NCI-H2171 treated with DMSO at 0.1 percent for 48 hours (cell line): Measurements from ENCODE around the gene NDUFA11.

ENCODE experiments used
- DNase-seq: peaks from one replicate; lab custom pipeline; 2025; lab: John Stamatoyannopoulos, UW

Gene NDUFA11

GRCh38 chr19:5903624-5904351 is at the start of gene NDUFA11:
Gene NDUFA11, minus strand, starts transcription at chr19:5903790. Its CDS starts 82 bp downstream, at chr19:5903708.
- peak; percentile 99 for DNase-seq

GRCh38 chr19:5953030-5953589 is 49.5 kb upstream of the NDUFA11 start:
- no peak for DNase-seq

DNA sequence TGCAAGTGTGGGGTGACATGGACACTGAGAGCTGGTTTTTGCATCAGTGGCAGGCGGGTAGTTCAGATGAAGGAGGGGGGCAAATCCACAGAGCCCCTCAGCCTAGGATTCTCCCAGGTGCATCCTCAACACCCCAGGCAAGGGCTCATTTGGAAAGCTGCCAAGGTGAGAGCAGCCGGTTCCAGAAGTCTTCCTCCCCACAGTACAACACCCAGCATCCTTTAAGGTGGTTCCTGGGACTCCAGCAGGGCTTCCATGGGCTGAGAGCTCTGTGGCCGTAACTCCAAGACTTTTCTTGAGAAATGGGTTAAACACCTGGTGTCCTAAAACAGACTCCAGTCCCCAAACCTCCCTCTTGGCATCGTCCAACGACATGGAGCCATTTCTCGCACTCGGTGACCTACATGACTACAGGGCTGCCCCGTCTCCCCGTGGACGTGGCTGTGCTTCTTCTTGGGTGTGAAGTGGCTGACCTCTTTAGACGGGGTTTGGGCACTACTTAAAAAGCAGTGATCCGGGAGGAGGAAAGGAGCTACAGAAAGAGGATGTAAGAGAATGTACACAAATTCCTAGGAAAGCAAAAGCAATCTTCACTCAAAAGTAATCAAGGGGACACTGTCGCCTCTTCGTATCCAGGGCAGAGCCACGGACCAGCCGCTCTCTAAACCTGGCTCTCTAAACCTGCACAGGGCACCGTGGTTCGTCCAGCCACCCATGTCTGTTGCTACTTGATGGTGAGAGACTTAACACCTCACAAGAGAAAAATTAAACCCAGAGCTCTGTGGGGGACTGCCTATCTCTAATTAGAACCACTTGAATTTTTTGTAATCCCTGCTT is 48.8 kb upstream of the NDUFA11 start:
- no peak for DNase-seq

DNA sequence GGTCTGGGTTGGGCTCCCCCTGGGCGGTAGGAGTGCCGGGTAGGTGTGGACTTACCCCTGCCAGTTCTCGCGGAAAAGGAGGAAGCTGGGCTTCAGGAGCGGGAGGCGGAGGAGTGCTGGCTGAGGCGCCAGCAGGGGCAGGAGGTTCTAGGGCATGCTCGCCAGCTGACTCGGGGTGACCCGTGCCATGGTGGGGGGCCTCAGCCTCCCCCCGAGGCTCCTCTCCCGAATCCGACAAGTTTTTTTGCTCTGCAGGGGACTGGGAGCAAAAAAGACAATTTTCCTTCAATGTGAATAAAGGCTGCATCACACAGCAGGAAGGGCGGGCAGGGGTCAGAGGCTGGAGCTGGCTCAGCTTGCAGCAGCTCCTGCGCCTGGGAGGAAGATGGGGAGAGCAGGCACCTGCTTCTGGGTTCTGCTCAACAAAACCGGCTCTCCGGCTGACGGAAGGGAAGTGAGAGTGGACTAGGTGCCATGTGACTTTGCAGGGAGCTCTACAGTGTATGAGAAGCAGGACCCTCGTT is 47.8 kb upstream of the NDUFA11 start:
- no peak for DNase-seq

DNA sequence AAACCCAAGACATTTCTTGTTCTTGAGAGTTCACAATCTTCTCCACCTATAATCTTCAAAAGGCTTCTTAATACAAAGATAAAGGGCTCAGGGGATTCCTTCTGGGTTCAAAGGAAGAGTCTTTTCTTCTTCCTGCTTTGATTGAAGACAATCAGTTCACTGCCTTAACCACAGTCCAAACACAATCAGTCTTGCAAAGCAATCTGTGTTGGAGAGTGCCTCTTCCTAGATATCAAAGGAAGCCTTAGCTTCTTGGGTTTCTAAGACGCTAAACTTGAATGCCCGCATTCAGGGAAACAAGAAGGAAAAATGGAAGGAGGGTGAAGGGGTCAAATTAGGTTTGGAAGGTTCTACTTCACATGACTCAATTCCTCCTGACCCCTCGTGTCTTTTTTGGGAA is 47.2 kb upstream of the NDUFA11 start:
- DNase-seq: no peak

DNA sequence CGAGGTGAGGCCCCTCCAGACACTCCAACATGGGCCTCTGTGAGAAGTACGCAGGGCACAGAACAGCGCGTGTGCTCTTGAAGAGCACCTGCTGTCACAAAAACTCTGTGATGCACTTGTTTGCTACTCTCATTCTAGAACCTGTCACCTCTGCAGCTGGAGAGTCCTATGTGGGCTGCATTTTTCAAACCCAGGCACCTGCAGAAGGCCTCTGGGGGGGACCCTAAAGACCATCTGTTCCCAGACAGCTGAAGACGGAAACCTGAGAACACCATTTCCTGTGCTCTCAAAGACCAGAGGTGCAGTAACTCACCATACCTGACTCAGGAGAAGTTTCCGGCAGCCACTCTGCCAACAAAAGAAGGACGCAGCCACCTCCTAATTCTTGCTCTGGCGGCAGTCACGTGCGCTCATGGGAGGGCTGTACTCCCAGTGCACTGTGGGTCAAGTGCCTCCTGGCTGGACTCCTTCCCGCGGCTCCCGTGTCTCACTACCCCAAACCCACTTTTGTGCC is 46.3 kb upstream of the NDUFA11 start:
- DNase-seq: peak; percentile 97

GRCh38 chr19:5948752-5949564 is 45.4 kb upstream of the NDUFA11 start:
- no peak for DNase-seq

- no peak for DNase-seq
Observed at GRCh38 chr19:5947435-5947834, 43.8 kb upstream of the NDUFA11 start.

- no peak for DNase-seq
Observed at GRCh38 chr19:5943623-5944022, 40.0 kb upstream of the NDUFA11 start.

DNA sequence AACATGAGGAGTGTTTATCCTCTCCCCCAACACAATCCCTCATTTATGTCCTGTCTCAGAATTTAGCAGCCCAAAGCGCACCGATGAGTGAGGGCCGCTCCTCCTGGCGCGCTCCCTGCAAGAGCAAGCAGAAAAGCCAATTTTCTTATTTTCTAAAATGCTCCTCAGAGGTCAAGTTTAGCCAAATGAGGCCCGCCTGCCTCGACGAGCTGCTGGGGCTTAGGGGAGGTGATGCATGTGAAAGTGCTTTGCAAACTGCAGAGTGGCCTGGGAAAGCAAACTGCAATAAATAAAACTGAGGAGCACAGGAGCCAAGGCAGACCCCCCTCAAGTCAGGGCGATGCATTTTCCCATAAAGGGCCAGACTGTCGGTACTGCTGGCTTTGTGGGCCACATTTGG is 39.5 kb upstream of the NDUFA11 start:
- DNase-seq: no peak

DNA sequence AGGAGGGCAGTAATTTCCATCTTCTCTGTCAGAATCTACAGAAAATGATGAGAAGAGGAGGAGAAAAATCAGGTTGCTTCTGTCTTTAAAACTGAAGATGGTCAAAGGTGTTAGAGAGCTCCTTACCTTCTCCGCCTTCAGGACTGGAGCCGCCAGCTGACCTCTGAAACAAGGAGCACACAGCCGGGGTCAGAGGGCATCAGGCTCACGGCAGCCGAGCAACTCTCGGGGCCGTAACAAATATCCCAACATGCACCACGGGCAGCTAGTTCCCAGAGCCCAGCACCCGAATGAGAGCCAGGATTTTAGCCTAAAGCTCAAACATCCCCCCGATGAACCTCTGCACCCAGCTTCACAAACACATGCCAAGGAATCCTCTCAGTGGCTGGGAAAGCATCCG is 38.1 kb upstream of the NDUFA11 start:
- no peak for DNase-seq

DNA sequence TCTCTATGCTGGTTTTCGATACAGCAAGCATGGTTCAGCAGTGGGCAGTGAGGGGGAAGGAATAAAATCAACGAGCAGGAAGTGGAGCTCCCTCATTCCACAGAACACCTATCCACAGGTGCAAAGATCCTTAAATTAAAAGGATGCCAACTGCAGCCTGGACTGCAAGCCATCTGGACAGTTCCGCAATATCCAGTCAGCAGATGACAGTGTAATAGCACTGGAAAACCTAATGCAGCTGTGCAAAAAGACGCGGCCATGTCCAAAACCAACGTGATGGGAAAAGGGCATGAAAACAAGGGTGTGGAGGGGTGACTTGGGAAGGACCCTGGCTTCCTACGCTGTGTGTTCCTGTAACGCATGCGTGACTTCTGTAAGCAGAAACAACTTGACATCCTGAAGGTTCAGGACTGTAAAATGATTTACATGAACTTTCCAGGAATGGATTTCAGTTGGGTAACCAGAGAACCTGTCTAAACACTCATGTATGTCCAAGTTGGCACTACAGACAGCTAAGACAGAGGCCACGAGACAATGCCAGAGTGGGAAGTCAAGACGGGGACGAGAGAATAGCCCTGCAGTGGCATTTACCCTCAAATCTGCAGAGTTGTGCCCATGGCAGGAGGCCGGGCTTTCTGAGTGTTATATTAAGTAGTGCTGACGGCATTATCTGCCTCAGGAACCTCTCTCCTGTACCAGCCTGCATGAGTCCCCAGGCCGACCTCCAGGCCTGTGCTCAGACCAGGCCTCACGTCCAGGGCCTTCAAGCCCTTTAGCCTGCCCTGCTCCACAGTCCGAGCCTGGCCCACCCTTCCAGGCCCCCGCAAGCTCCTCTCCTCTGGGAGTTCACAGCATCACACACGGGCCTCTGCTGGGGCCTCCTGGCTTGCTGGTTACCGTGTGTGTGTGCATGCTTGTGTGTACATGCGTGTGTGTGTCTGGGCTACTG is 36.9 kb upstream of the NDUFA11 start:
- no peak for DNase-seq

GRCh38 chr19:5937550-5937949 is 34.0 kb upstream of the NDUFA11 start:
- no peak for DNase-seq

DNA sequence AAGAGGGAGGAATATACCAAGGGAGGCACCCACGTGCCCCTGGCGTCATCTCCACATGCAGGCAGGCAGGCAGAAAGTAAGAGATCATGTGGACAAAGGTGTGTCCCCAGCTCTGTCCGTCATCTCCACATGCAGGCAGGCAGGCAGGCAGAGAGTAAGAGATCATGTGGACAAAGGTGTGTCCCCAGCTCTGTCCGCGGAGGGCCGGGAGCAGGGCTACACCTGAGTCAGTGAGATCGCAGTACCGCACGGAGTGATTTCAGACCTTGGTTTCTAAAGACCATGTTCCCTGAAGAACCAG is 32.7 kb upstream of the NDUFA11 start:
- no peak for DNase-seq

DNA sequence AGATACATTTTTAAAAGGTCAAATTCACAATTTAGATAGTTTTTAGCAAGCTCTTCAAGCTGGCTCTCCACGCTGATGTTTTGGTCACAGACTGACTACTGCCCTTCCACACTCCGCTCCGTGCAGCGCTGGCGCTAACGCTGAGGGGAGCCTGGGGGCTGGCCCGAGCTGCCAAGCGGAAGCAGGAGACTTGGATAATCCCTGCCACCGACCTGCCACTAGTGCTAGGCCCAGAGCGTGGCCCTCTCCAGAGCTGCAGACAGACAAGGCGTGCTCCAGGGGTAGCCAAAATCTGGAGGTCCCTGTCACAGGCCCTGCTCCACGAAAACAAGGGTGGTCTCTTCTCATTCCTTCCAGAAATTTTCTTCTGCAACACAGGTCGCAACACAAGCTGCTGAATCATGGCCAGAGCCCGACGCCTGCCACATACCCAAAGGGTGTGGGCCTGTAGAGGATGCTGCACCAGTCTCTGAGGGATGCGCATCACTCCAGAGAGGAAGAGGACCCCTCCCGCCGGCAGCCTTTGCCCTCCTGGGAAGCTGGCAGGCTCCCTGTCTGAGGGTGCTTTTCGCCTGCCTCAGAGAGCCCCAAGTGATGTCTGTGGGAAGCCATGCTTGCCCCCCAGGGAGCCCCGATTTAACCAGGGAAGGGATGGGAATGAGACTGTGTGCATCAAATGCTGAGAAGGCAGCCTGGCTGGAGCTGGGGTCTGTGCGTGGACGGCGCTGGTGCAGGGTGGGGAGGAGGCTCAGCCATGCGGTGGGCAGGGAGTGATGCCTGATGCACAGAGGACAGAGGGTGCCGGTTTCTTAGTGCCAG is 32.1 kb upstream of the NDUFA11 start:
- DNase-seq: no peak

DNA sequence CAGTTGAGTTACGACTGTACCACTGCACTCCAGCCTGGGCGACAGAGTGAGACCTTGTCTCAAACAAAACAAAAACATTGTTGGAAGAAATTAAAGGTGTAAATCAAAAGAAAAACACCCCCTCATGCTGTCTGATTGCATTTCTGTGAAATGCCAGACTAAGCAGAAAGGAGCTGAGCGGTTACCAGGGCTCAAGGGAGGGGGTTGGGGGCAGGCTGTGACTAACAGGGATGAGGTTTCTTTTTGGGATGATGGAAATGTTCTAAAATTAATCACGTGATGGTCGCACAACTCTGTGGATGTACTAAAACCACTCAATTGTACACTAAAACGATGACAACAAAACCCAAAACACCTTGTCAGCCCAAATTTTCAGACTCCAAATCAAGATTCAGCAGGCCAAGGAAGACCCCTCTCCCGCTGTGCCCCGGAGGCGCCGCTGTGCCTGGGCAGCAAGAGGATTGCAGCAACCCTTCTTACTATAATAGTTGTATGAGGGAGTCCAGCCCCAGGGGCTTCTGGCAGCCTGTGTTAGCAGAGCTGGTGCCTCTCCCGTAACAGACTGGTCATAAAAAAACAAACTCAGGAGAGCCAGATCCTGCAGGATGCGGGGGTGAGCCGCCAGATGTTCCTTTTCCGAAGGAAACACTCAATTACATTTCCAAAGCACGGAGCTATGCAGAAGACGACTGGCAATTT is 31.3 kb upstream of the NDUFA11 start:
- DNase-seq: peak; percentile 65

- no peak for DNase-seq
Observed at GRCh38 chr19:5934069-5934401, 30.4 kb upstream of the NDUFA11 start.

DNA sequence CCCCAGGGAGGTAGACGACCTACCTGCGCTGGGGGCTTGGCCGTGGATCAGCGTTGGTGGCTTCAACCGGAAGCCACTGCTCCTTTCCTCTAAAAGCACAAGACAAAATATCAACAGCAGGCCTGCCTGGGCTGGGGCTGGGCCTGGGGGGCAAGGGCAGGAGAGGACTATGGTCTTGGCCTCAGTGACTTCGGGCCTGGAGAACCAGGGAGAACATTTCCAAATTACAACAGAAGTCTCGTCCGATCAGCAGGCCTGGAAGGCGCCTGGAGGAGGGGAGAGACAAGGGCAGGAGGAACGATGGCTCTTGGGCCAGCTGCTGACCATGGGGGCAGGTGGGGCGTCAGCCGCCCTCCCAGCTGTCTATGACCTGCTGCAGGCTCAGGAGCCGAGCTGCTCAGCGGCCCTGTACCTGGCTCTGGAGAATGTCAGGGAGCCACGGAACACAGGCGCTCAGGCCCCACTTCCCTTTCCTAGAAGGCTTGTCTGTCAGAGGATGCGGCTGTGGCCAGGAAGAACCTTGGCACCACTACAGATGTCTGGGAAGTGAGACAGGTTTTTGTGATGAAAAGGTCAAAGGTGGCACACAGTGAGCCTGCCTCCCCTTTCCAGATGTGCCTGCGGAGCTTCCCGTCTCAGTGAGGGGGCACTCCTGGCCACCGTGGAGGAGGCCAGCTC is 29.9 kb upstream of the NDUFA11 start:
- no peak for DNase-seq
